Esophagus squamous epithelium (tissue), 4 donors: Measurements from ENCODE around the gene UTP11.

Experiments
- CTCF ChIP-seq, 6 experiments: fragments of 450-650 bp in 4 of 6; fragments of 200-600 bp in 2 of 6; sonication (generic) in 2 of 6; IDR thresholded peaks; one replicate each; pipeline ENCODE4 v1.5.1; 2016 to 2019; ENCODE audit warnings: antibody characterized with exemption in 6 of 6, mild to moderate bottlenecking in 4 of 6, moderate library complexity in 4 of 6
- POLR2A ChIP-seq, 4 donors: fragments of 450-650 bp; IDR thresholded peaks; one replicate each; pipeline ENCODE4 v1.6.1; 2017; ENCODE audit warnings: antibody characterized with exemption in 4 of 4, mild to moderate bottlenecking in 4 of 4, moderate library complexity in 3 of 4

DNA sequence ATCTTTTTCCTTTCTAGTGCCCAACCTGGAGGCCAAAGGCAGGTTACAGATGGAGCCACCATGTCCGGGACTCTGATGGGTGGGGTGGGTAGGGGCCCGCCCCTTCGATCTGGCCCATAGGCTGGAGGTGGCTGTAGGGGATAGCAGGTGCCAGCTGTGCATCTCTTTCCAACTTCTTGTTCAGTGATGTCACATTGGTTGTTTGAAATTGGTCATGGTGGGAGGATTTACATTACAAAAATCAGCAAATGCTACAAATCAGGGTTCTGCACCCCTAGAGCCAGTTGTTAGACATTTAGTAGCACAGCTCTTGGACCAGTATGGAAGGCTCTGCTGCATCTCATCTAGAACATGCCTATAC is 56.4 kb downstream of the UTP11 start:
- TF ChIP-seq CTCF (IDR thresholded peaks at IDR 0.05) (no peak), POLR2A (IDR thresholded peaks at IDR 0.05) (no peak)
